EH (cell line): ENCODE measurements around the gene GDF7.
A peak's percentile ranks its signal among the peaks of the same experiment; 100 is the strongest.
"Not testable (repeated sequence)": the region's sequence is repeated elsewhere in the genome, so short reads cannot be mapped to it uniquely, and the experiment has no call there.

Source experiments
- DNase-seq: peaks from one replicate; pipeline ENCODE4 v3.0.0-alpha.2; 2015; ENCODE audit warnings: low read depth

The GDF7 gene

DNA sequence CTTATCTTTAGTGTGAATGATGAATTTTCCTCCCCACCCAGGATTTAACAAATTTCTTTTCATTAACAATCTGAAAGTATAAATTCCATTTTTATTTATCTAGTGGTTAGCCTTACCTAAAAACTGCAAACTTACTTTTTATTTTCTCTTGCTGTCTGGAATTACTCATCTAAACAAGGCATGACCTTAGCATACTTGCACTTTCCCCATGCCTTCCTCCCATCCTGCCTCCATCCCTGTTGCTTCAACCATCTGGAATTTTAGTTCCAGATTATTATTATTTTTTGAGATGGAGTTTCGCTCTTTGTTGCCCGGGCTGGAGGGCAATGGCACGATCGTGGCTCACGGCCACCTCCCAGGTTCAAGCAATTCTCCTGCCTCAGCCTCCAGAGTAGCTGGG, 35.6 kb downstream of the GDF7 start:
- DNase-seq, result peak; percentile 83

DNA sequence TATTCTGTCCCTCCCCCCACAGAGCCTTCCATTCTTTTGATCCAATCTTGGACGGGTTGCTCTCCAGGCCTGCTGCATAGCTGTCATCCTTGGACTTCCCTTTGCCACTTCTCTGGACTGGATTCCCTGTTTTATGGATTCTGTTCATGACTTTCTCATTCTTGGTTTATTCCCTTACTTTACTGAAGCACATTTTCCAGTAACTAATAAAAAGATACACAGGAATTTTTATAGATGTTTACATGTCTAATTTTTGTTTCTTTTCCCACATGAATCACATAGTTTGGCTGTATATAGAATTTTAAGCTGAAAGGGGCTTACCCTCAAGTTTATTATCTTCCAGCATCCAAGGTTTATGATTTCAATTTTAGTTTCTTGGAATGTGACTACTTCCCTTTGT, 37.9 kb downstream of the GDF7 start:
- peak; percentile 93 for DNase-seq

DNA sequence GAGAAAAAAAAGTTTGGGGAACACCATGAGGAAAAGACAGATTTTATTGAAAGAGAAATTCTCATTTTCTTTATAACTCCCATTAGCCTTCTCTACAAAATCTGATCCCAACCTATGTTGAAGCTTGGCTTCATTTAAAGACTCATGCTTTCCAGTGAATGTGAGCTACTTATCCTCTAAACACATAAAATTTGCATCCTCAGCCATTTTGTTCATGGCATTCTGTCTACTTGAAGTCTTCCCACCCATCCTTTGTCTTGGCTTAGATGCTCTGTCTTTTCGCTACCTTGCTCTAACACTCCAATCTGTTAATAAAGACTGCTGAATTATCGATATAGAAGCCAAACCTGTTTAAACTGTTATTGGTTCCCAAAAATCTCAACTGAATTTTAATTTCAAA, 39.3 kb downstream of the GDF7 start:
- DNase-seq, result no peak

DNA sequence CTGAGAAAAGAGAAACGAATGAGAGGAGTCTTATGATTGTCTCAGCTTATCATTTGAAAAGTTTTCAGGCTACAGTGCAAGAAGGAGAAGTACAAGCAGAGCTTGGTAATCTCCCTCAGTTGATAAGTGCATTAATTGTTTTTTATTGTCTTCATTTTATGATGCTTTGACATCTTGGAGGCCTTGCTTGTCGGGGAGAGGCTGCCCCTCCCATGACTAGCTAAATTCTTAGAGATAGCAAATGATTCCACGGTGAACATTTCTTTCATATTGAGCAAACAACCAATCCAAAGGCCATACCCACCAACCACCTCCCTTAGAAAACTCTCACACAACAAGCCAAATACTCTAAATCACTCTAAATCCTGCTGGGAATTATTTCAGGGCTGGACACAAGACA, 39.8 kb downstream of the GDF7 start:
- DNase-seq, result no peak

DNA sequence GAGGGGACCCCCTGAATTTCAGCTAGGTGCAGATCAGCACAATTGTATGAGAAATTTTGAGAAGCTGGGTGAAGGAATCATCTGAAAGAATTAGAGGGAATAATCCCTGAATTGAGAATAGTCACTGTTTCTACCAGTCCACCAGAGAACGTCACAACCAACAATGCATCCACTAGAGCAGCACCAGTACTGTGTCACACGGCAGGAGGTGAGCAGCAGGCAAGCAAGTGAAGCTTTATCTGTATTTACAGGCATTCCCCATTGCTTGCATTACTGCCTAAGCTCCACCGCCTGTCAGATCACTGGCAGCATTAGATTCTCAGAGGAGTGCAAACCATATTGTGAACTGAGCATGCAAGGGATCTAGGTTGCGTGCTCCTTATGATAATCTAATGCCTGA, 40.7 kb downstream of the GDF7 start:
- no peak for DNase-seq

DNA sequence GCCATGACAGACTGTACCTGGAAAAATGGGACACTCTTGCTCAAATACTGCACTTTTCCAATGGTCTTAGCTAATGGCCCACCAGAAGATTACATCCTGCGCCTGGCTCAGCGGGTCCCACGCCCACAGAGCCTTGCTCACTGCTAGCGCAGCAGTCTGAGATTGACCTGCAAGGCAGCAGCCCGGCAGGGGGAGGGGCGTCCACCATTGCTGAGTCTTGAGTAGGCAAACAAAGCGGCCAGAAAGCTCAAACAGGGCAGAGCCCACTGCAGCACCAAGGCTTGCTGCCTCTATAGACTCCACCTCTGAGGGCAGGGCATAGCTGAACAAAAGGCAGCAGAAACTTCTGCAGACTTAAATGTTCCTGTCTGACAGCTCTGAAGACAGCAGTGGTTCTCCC, 44.7 kb downstream of the GDF7 start:
- DNase-seq, result not testable (repeated sequence)

DNA sequence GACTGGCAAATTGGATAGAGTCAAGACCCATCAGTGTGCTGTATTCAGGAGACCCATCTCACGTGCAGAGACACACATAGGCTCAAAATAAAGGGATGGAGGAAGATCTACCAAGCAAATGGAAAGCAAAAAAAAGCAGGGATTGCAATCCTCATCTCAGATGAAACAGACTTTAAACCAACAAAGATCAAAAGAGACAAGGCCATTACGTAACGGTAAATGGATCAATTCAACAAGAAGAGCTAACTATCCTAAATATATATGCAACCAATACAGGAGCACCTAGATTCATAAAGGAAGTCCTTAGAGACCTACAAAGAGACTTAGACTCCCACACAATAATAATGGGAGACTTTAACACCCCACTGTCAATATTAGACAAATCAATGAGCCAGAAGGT, 46.6 kb downstream of the GDF7 start:
- DNase-seq, result not testable (repeated sequence)

DNA sequence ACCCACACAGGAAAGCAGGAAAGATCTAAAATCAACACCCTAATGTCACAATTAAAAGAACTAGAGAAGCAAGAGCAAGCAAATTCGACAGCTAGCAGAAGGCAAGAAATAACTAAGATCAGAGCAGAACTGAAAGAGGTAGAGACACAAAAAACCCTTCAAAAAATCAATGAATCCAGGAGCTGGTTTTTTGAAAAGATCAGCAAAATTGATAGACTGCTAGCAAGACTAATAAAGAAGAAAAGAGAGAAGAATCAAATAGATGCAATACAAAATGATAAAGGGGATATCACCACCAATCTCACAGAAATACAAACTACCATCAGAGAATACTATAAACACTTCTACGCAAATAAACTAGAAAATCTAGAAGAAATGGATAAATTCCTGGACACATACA, 47.5 kb downstream of the GDF7 start:
- DNase-seq, result not testable (repeated sequence)

DNA sequence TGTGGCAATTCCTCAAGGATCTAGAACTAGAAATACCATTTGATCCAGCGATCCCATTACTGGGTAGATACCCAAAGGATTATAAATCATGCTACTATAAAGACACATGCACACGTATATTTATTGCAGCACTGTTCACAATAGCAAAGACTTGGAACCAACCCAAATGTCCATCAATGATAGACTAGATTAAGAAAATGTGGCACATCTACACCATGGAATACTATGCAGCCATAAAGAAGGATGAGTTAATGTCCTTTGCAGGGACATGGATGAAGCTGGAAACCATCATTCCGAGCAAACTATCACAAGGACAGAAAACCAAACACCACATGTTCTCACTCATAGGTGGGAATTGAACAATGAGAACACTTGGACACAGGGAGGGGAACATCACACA, 49.2 kb downstream of the GDF7 start:
- DNase-seq, result not testable (repeated sequence)

DNA sequence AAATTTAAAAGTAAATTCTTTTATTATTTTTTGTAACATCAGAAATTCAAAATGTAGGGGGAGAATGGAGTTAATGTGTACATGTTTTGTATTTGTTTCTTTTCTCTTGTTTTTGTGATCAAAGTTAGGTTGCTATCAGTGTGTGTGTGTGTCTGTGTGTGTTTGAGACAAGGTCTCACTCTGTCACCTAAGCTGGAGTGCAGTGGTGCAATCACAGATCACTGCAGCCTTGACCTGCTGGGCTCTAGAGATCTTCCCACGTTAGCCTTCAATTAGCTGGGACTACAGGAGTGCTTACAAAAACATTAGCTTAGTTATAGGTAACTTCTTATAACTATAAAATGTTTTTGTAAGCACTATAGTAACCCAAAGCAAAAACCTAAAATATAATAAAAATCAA, 50.7 kb downstream of the GDF7 start:
- no peak for DNase-seq

DNA sequence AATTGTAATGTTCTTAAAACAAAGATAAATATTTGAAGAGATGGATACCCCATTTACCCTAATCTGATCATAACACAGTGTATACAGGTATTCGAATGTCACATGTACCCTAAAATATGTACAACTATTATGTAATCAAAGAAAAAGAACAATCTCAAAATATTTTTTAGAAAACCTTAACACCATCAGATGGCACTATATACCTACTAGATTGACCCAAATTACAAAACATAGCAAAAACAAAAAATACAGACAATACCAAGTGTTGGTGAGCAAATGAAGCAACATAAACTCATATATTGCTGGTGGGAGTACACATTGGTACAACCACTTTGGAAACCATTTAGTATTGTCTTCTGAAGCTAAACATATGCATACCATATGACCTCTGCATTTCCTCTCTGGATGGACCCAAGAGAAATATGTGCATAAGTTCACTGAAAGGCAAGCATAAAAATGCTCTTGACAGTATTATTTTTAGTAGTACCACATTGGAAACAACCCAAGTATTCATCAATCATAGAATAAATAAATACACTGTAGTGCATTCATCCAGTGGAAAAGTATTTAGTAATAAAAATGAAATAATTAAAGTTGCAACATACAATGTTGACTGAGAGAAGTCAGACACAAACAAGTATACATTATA, 55.8 kb downstream of the GDF7 start:
- peak; percentile 71 for DNase-seq

DNA sequence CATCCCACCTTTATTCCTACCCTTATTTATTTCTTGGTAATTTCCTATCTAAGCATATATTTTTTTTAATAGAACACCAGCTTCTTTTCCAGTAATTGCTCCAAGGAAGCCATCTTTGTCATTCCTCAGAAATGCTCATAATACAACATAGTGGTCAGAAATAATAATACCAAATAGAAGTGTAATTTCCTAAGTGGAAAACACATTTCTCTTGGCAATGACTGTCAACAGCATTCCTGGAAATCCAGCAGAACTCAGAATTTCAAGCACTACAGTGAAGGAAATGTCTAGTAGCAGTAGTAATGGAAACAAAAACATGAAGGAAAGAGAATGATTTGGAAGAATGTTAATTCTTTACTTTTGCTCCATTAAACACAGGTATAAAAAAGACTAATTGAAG, 56.6 kb downstream of the GDF7 start:
- DNase-seq, result peak; percentile 87

DNA sequence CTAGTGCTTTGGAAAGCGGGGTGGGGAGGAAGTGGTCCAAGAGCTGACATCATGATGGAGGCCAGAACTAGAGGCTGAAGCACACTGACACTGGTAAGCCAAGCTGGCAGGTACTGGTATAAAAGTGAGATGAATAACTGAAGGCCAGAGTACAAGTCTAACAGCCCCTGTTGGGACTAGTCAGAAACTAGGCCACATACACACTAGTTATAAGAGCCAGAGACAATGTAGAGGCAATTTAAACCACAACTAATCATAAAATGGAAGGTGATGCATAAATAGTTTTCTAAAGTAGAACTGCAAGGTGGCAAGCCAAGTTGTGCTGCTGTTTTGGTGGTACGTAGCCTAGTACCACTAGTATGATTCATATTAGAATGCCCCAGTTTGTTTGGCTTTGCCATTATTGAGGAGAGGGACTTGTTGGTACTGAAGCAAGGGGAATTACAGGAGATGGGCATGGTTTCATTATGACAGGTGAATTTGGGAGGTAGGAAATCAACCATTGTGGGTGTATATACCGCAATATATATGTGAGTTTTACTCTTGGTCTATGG, 57.6 kb downstream of the GDF7 start:
- DNase-seq, result no peak

DNA sequence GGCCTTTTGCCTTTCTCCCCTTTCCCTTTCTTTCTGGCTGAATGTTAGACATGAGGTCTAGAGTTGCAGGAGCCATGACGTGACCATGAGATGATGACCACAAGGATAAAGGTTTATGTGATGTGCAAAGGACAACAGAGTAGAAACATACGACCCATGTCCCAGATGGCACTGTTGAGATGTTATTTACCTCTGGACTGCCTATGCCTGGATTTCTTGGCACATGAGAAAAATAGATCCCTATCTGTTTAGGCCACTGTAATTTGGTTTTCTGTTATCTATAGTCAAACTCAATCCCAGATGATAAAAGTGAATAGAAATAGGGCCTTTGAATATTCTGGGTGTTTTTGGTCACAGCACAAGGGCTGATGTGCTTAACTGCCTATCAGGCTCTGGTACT, 58.8 kb downstream of the GDF7 start:
- no peak for DNase-seq

DNA sequence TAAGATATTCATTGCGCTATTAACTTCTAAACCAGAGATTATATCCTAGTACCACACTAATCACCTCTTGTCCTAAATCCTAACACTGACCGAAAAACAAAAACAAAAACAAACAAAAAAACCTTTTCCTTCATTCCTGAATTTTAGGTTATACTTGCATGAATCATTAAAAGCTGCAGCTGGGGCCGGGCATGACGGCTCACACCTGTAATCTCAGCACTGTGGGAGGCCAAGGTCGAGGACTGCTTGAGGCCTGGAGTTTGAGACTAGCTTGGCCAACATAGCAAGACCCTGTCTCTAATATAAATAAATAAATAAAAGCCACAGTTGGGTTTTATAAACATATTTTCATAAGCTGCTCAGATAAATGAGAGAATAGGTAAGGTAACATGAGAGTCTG, 60.0 kb downstream of the GDF7 start:
- no peak for DNase-seq

DNA sequence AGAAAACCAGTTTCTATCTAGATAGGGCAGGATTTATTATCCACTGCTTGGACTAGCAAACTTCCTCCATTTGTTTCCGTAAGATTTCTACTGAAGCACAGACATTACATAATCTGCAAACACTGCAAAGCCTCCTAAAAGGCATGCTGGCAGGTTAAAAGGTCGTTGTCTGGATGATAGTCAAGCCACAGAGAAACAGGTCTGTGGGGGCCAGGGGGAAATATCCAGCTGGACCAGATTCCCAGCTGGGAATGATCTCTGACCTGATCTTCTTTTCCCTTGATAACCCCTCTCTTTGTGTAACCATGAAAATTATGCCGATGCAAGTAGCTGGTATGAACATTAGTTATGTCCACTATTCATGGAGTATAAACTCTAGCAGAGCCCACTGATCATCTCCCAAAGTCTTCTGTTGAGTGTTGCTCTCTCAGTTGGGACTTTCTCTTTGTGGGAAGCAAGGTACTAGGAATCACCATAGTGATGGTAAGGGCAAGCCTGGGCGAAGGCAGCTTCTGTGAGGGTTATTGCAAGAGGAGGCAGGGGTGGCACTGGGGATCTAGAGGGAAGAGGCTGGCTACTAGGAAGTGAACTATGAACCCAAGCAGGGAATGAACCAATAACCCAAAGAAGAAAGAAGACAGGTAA, 61.3 kb downstream of the GDF7 start:
- peak; percentile 24 for DNase-seq
